NCI-H146 treated with DMSO at 0.1 percent for 48 hours (cell line): Measurements from ENCODE around the gene TRIM33.
"Not testable (repeated sequence)": the region's sequence is repeated elsewhere in the genome, so short reads cannot be mapped to it uniquely, and the experiment has no call there.

Experiments used
- DNase-seq: peaks from one replicate; lab custom pipeline; 2025; ENCODE audit not compliant: unreplicated experiment; lab: John Stamatoyannopoulos, UW

TRIM33 gene

GRCh38 chr1:114427612-114428011 is 83.4 kb downstream of the TRIM33 start:
- DNase-seq: no peak

DNA sequence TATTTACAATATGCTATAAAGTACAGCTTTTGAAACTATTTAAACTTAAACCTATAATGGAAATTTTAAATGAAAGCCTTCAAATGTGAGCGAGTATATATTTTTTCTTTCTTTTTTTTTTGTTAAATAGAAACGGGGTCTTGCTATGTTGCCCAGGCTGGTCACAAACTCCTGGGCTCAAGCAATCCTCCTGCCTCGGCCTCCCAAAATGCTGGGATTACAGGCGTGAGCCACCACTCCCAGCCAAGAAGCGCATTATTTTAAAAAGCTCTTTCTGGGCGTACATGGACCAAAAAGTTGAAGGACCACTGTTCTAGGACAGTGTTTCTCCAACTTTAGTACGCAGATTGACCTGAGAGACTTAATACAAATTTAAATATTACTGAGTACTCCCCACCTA is 87.5 kb downstream of the TRIM33 start:
- no peak for DNase-seq

DNA sequence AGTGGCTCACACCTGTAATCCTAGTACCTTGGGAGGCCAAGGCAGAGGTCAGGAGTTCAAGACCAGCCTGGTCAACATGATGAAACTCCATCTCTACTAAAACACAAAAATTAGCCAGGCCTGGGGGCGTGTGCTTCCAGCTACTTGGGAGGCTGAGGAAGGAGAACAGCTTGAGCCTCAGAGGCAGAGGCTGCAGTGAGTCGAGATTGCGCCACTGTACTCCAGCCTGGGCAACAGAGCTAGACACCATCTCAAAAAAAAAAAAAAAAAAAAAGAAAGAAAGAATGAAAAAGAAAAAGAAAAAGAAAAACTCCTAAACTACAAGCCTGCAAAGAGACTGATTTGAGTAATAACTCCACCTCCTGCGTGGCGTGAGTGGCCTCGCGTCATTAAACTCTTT is 92.1 kb downstream of the TRIM33 start:
- DNase-seq: not testable (repeated sequence)

DNA sequence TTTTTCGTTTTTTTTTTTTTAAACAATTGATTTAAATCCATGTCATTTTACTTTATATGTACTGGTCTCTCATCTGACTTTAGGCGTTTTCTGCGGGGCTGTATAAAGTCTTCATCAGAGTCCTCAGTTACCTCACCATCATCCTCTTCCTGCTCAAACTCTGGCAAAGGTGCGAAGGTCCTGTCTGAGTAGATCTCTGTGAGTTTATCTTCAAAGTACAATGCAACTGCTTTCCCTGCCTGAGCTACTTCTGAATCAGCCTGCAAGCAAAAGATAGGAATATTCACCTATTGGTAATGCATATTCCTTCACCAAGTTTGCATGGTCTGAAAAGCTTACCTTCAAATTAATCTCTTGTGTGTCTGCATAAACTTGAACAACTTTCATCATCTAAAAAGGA is 113.4 kb downstream of the TRIM33 start:
- no peak for DNase-seq

- DNase-seq: no peak
Measured at GRCh38 chr1:114395863-114396262, 115.1 kb downstream of the TRIM33 start.

DNA sequence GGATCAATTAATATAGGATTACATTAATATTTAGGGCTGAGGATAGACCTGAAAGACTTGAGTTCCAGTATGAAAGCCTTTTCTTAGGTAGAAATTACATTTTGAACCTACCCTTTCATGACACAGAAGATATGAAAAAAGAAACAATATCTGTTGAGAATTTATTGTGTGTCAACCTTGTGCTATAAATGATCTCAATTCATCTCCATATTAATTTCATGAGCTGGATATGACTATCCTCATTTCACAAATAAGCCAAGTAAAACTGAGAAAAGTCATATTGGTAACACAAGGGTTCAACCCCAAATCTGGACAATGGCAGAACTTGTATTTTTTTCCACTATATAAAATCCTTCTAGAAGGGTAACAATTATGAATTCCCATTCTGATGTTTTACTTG is 120.0 kb downstream of the TRIM33 start:
- no peak for DNase-seq

- DNase-seq: no peak
Measured at GRCh38 chr1:114390361-114390760, 120.6 kb downstream of the TRIM33 start.

GRCh38 chr1:114388432-114389003 is 122.5 kb downstream of the TRIM33 start:
- DNase-seq: no peak

DNA sequence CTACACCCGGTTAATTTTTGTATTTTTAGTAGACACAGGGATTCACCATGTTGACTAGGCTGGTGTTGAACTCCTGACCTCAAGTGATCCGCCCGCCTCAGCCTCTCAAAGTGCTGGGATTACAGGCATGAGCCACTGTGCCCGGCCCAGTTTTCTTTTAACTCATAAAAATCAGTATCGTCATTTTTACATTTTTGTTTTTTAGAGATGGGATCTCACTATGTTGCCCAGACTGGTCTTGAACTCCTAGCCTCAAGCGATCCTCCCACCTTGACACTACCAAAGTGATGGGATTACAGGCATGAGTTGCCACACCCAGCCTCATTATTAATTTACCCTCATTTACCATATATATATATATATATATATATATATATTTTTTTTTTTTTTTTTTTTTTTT is 123.4 kb downstream of the TRIM33 start:
- DNase-seq: not testable (repeated sequence)

DNA sequence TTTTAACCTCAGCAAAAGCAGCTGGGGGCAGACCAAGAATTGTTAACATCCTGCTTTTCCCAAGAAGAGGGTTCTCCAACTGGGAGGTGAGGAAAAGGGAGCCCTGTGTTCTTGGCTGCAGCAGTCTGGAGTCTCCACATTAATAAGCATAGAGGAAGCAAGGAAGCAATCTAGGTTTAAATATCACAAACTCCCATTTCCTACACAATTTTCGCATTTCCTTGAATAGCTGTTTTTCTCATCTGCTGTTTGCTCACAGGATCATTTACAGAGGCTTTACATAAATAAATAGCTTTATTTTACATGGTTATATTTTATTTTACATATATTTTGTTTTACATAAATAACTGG is 124.0 kb downstream of the TRIM33 start:
- DNase-seq: no peak

DNA sequence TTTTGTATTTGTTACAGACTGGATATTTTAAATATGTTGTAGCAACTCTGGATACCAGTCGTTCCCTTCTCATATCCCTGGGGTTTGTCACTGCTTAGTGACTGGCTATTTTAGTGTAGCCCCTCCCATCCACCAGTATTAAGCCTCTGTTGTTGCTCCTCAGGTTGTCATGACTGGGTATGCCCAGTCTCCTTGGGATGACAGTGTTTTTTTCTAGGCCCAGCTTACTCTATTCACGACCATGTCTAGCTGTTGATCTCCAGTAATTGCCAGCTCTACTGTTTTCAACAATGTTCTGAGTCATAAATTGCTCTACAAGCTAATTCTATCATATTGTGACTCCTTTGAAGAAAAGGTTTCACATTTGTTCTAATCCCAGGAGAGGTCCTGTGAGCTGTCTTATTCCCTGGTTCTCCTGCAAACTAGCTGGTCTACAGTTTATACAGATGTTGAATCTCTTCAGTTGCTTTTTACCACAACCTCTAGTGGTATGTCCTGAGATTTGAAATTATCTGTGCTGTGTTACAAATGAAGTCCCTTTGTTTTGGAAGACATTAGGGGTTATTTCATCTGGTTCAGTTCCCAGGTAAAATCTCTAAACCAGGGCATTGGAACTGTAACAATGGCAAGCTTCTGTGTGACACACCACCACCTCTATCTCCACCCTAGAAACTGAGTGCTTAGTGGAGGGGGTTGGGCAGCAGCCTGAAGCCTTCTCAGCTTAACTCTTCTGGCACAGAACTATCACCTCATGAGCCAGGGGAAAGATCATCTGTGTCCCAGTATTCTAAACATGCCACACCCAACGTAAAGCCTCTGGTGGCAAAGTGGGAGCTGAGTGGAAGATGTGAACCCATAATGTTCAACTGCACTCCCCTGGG is 124.6 kb downstream of the TRIM33 start:
- DNase-seq: no peak

GRCh38 chr1:114384922-114385321 is 126.1 kb downstream of the TRIM33 start:
- no peak for DNase-seq

GRCh38 chr1:114379987-114380386 is 131.0 kb downstream of the TRIM33 start:
- DNase-seq: no peak

- DNase-seq: no peak
Measured at GRCh38 chr1:114379358-114379757, 131.6 kb downstream of the TRIM33 start.

DNA sequence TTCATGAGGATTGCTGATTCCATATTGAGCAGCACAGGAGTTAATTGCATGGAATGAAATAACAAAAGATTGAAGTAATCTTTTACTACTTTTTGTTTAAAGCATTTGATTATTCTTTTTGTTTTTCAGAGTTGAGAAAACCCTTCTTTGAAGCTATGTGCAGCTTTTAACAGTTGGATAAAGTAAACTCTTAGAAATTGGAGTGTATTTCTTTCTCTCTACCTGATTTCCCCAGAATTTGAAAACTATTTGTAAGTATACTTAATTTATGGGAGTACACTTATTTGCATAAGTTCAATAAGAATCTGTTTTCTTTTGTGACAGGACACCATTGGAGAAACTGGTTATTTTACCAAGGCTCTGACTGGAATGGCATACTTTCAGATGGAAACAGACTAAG is 133.6 kb downstream of the TRIM33 start:
- DNase-seq: no peak

- no peak for DNase-seq
Measured at GRCh38 chr1:114369930-114370329, 141.1 kb downstream of the TRIM33 start.

DNA sequence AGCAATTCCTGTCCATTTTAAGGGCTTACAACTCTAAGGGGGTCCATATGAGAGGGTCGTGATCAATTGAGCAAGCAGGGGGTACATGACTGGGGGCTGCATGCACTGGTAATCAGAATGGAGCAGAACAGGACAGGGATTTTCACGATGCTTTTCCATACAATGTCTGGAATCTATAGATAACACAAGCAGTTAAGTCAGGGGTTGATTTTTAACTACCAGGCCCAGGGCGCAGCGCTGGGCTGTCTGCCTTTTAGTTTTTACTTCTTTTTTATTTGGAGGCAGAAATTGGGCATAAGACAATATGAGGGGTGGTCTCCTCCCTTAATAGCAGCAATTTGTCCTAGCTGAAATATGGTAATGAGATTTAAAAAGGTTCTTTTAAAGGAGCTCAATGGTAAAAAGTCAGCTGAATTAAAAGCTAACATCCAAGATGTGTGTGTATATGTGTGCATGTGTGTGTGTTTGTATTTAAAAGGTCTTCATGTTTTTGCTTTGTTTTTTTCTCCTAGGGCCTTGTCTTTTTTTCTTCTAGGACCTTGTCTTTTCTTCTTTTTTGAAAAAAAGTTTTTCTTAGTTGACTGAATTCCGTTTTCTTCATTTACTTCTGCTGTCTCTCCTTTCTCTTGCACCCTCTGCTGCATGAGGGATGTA is 141.6 kb downstream of the TRIM33 start:
- not testable (repeated sequence) for DNase-seq

GRCh38 chr1:114368560-114369255 is 142.3 kb downstream of the TRIM33 start:
- DNase-seq: no peak

DNA sequence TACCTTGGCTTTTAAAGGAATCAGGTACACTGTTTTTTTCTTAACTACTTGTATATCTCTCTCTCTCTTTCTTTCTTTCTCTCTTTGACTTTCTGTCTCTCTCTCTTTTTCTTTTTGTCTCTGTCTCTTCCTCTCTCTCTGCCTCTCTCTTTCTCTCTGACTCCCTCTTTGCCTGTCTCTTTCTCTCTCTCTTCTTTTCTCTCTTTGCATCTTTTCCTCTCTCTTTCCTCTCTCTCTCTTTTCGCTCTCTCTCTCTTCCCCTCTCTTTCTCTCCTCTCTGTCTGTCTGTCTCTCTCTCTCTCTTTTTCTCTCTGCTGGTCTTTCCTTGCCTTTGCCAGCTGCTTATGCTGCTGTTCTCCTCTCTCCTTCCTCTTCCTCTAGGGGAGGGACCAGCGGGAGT is 143.2 kb downstream of the TRIM33 start:
- DNase-seq: no peak

DNA sequence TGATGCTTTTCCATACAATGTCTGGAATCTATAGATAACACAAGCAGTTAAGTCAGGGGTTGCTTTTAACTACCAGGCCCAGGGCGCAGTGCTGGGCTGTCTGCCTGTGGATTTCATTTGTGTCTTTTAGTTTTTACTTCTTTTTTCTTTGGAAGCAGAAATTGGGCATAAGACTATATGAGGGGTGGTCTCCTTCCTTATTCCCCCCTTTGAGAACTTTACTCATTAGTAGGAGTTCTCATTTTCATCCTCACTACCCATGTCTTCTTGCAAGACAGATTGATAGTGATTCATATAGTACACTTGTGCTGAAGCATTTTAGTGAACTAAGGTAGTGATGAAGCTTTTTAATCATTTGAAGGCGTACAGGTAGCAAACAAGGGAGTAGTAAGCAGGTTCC is 147.8 kb downstream of the TRIM33 start:
- not testable (repeated sequence) for DNase-seq

GRCh38 chr1:114359791-114360190 is 151.2 kb downstream of the TRIM33 start:
- no peak for DNase-seq

DNA sequence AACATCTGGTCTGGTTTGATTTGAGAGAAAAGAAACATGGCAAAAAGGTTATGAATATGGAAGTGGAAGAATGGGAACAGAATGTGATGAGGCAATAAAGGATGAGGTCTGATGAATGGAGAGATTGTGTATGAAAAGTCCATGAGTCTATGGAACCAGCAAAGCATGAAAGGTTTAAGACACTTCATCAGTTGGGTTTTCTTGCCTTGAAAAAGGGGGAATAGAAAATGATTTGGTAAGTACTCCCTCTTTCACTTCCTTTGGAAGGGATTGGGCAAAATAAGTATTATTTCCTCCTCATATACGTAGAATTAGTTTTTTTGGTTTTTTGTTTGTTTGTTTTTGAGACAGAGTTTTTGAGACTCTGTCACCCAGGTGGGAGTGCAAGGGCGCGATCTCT is 155.8 kb downstream of the TRIM33 start:
- DNase-seq: no peak
